ENCODE results near the gene PTGFRN. TPM values are rescaled to one million over a fixed set of nuclear protein-coding genes. Genes with fewer than 3 reads are reported as not detected.

PTGFRN gene
- total RNA-seq, 2 experiments from 2014 or later = not detected

DNA sequence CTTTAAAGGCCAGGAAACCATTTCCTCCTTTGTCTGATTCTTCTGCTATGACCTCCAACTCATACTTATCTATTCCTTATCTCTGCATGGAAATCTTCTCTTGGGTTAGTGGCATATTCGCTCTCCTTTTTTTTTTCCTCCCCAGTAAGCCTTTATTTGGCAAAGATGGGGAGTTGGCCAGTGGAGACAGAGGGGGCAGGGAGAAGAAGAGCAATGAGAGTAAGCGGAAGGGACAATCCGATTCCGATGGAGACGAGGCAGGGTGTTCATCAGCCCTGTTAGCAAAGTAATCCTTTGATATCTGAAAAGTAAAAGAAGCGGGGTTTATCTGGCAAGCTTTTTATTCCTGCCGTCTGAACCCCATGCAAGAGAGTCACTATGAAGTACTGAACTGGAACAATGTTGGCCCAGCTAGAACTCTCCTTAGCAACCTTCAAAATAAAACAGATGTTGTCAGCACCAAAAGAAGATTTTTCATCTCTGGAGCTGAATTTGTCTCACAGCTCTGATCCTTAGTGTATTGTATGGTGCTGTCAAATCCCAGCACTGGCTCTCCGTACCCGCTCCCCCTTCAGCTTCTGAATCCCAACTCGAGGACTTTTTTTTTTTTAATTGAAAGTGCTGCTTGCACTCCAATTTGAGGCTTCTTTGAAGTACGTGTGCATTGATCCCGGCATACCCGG is 40.9 kb downstream of the PTGFRN start:
- no peaks in the 10 kb centered on the region for H3K9me2 ChIP-seq (ENCODE audit: insufficient read depth, low read length)
- H3K79me2 ChIP-seq (ENCODE audit: insufficient read depth, low read depth, low read length) = no peaks in the 10 kb centered on the region
- BruUV-seq (replicated peaks) = no TSS peak
- H3K4me1 ChIP-seq (ENCODE audit: insufficient read depth, low read length, poor library complexity, severe bottlenecking) = no peaks in the 10 kb centered on the region
- no peaks in the 10 kb centered on the region for H3K36me3 ChIP-seq (ENCODE audit: insufficient read depth, low read length)
- H3K9me3 ChIP-seq (ENCODE audit: low read length) = no peaks in the 10 kb centered on the region
- no peak overlapping the region for H3K27ac ChIP-seq (ENCODE audit: low read depth, low read length, poor library complexity, severe bottlenecking)
- no peak overlapping the region for H3K4me3 ChIP-seq (ENCODE audit: low read depth, low read length, poor library complexity, severe bottlenecking)
- POLR2A ChIA-PET = no interaction called here
- DNase-seq (ENCODE audit: low spot score) = no peak
- no peaks in the 10 kb centered on the region for H4K20me1 ChIP-seq (ENCODE audit: insufficient read depth, low read length)
- TF ChIP-seq, protein P1, sequence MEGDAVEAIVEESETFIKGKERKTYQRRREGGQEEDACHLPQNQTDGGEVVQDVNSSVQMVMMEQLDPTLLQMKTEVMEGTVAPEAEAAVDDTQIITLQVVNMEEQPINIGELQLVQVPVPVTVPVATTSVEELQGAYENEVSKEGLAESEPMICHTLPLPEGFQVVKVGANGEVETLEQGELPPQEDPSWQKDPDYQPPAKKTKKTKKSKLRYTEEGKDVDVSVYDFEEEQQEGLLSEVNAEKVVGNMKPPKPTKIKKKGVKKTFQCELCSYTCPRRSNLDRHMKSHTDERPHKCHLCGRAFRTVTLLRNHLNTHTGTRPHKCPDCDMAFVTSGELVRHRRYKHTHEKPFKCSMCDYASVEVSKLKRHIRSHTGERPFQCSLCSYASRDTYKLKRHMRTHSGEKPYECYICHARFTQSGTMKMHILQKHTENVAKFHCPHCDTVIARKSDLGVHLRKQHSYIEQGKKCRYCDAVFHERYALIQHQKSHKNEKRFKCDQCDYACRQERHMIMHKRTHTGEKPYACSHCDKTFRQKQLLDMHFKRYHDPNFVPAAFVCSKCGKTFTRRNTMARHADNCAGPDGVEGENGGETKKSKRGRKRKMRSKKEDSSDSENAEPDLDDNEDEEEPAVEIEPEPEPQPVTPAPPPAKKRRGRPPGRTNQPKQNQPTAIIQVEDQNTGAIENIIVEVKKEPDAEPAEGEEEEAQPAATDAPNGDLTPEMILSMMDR (conservative IDR thresholded peaks at IDR 0.05; ENCODE audit: low read length) = no peak
- no peak for TF ChIP-seq EZH2phosphoT487 (IDR thresholded peaks at IDR 0.05; ENCODE audit: borderline replicate concordance, low read depth, low read length)
- no peak overlapping the region for H3K4me2 ChIP-seq (ENCODE audit: low read length)
- H2AFZ ChIP-seq (ENCODE audit: low read length) = no peak overlapping the region
- intact Hi-C loops (cut with micrococcal nuclease; ENCODE audit: unreplicated experiment) = no loop called here
- CTCF ChIA-PET (ENCODE audit: unreplicated experiment) = no interaction called here

DNA sequence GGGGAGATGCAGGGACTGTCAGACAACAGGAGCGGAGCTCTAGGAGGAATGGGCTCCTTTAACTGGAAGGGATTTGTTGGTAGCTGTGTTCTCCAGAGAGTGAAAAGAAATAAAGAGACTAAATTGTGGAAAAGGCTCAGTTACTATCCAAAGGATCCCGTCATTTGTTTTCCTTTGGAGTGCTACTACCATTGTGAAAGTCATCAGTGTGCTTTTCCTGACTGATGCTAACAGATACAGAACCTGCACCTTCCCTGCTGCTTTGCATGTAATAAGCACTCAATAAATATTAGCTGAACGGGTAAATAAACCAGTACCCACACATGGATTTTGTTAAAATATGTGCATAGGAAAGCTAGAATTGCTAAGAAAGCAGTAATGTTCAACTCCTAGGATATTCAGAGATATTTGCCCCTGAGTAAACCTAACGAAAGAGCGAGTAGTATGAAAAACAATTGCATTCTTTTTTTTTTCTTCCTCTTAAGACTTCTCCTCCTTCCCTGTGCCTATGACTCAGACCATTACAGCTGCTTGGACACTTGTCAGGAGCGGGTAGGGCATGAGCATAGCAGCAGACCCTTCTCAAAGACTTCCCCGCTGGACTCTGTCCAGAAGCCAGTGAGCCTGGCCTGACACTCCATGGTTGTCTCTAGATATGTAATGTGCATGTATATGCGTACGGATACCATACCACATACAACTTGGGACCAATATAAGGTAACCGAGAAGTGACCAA is 41.7 kb downstream of the PTGFRN start:
- H3K36me3 ChIP-seq (ENCODE audit: insufficient read depth, low read length) = no peaks in the 10 kb centered on the region
- CTCF ChIA-PET (ENCODE audit: unreplicated experiment) = no interaction called here
- no peak for DNase-seq (ENCODE audit: low spot score)
- no peak overlapping the region for H3K27ac ChIP-seq (ENCODE audit: low read depth, low read length, poor library complexity, severe bottlenecking)
- no peaks in the 10 kb centered on the region for H3K9me2 ChIP-seq (ENCODE audit: insufficient read depth, low read length)
- POLR2A ChIA-PET = no interaction called here
- H3K4me3 ChIP-seq (ENCODE audit: low read depth, low read length, poor library complexity, severe bottlenecking) = no peak overlapping the region
- no peak overlapping the region for H2AFZ ChIP-seq (ENCODE audit: low read length)
- no peak for TF ChIP-seq EZH2phosphoT487 (IDR thresholded peaks at IDR 0.05; ENCODE audit: borderline replicate concordance, low read depth, low read length)
- TF ChIP-seq, protein P1 (conservative IDR thresholded peaks at IDR 0.05; ENCODE audit: low read length) = no peak
- no peaks in the 10 kb centered on the region for H3K9me3 ChIP-seq (ENCODE audit: low read length)
- H3K79me2 ChIP-seq (ENCODE audit: insufficient read depth, low read depth, low read length) = no peaks in the 10 kb centered on the region
- H3K4me1 ChIP-seq (ENCODE audit: insufficient read depth, low read length, poor library complexity, severe bottlenecking) = no peaks in the 10 kb centered on the region
- intact Hi-C loops (cut with micrococcal nuclease; ENCODE audit: unreplicated experiment) = no loop called here
- no peaks in the 10 kb centered on the region for H4K20me1 ChIP-seq (ENCODE audit: insufficient read depth, low read length)
- BruUV-seq (replicated peaks) = no TSS peak
- no peak overlapping the region for H3K4me2 ChIP-seq (ENCODE audit: low read length)

DNA sequence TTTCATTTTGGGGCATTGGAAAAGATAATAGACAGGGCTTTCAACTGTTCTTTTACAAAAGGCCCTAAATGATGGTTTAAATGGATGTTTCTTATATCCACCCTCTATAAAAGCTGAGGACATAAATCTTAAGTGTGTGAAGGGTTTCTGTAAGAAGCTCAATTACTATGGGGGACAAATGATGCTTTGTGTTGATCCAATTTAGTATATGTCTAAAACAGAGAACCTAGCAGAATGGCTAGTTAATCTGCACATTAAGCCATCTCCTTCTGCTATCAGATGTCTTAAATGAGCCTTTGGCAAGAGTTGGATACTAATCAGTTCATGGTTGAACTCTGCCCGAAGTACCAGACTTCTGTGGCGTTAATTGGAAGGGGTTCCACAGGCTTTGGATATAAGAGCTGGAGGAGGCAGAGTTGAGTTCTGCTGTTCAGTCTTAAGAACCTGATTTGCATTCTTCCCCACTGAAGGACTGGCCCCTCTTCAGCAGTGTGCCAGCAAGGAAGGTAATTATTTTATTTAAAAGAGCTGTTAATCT is 43.1 kb downstream of the PTGFRN start:
- ChIA-PET POLR2A (no interaction called here), CTCF (ENCODE audit: unreplicated experiment) (no interaction called here)
- intact Hi-C loops (cut with micrococcal nuclease; ENCODE audit: unreplicated experiment) = no loop called here
- TF ChIP-seq EZH2phosphoT487 (IDR thresholded peaks at IDR 0.05; ENCODE audit: borderline replicate concordance, low read depth, low read length) = no peak
- TF ChIP-seq, protein P1 (conservative IDR thresholded peaks at IDR 0.05; ENCODE audit: low read length) = no peak
- Histone ChIP-seq H3K4me1 (ENCODE audit: insufficient read depth, low read length, poor library complexity, severe bottlenecking) (no peaks in the 10 kb centered on the region), H3K4me3 (ENCODE audit: low read depth, low read length, poor library complexity, severe bottlenecking) (no peak overlapping the region), H4K20me1 (ENCODE audit: insufficient read depth, low read length) (no peaks in the 10 kb centered on the region), H3K9me2 (ENCODE audit: insufficient read depth, low read length) (no peaks in the 10 kb centered on the region), H3K4me2 (ENCODE audit: low read length) (no peak overlapping the region), H3K9me3 (ENCODE audit: low read length) (no peaks in the 10 kb centered on the region), H3K36me3 (ENCODE audit: insufficient read depth, low read length) (no peaks in the 10 kb centered on the region), H2AFZ (ENCODE audit: low read length) (no peak overlapping the region), H3K79me2 (ENCODE audit: insufficient read depth, low read depth, low read length) (no peaks in the 10 kb centered on the region), H3K27ac (ENCODE audit: low read depth, low read length, poor library complexity, severe bottlenecking) (no peak overlapping the region)
- no peak for DNase-seq (ENCODE audit: low spot score)
- no TSS peak for BruUV-seq (replicated peaks)
